ENCODE measurements around the gene NTSR2. TPM values are rescaled to one million over a fixed set of nuclear protein-coding genes. Genes with fewer than 3 reads are reported as not detected.

The NTSR2 gene
- total and polyA plus RNA-seq, 2 experiments from 2014 or later: 0.10 TPM; not detected in 1

DNA sequence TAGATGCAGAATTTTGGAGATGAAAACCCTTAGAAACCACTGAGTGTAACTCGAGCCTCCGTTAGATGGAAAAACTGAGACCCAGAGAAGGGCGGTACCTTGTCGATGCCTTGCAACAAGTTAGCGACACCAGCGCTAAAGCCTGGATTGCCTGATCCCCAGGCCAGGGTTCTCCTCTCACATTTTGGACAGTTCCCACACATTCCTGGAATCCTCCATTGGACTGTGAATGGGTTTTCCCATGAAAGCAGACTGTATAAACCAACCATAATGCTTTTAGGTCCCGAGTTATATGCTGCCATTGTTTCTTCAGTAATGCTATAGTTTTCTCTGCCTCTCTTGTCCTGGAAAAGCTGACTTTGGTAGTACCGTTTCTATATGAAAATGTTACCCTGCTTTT is 39.3 kb upstream of the NTSR2 start:
- H3K4me3 ChIP-seq: no peak overlapping the region
- H3K27ac ChIP-seq (ENCODE audit: low read depth): no peak overlapping the region
- 0 out of 2 replicates have a peak, but pooled peaks cover 4% of the 10 kb centered on the region for H3K9me2 ChIP-seq (ENCODE audit: insufficient read depth)
- Mint-ChIP-seq H3K4me1 (no peaks in the 10 kb centered on the region; the same call in 2 of the 3 replicates), H3K9me3 (peaks cover 5% of the 10 kb centered on the region), H3K27me3 (ENCODE audit: insufficient read depth, low read depth, poor library complexity) (peaks cover 2% of the 10 kb centered on the region), H3K36me3 (ENCODE audit: low read depth) (peaks cover 4% of the 10 kb centered on the region; the same call in 1 of the 3 replicates), H3K4me3 (no peak overlapping the region), H3K27ac (no peak overlapping the region)
- no peak overlapping the region for H2AFZ ChIP-seq
- no peaks in the 10 kb centered on the region for H4K20me1 ChIP-seq (replicated peaks; ENCODE audit: insufficient read depth)
- H3K4me2 ChIP-seq: no peak overlapping the region
- DNase-seq (ENCODE audit: low spot score) (no peak), ATAC-seq (no peak)
- H3K36me3 ChIP-seq (ENCODE audit: insufficient read depth): no peaks in the 10 kb centered on the region
- no peaks in the 10 kb centered on the region for H3K79me2 ChIP-seq (replicated peaks; ENCODE audit: insufficient read depth)
- H3F3A ChIP-seq (replicated peaks; ENCODE audit: low read depth): no peaks in the 10 kb centered on the region
- H3K4me1 ChIP-seq (ENCODE audit: insufficient read depth): no peaks in the 10 kb centered on the region
- H3K27me3 ChIP-seq (ENCODE audit: insufficient read depth): no peaks in the 10 kb centered on the region
- TF ChIP-seq REST (IDR thresholded peaks at IDR 0.05; ENCODE audit: unreplicated experiment) (no peak), CTCF (conservative IDR thresholded peaks at IDR 0.05; ENCODE audit: low read depth in 2 of 2) (no peak), STAT1 (IDR thresholded peaks at IDR 0.05; ENCODE audit: unreplicated experiment) (no peak), EZH2 (IDR thresholded peaks at IDR 0.05; ENCODE audit: low read depth, unreplicated experiment) (no peak), ETS1 (IDR thresholded peaks at IDR 0.05) (no peak), CREB1 (CRISPR knock-in tag; IDR thresholded peaks at IDR 0.05; ENCODE audit: low read depth) (no peak), POLR2AphosphoS5 (IDR thresholded peaks at IDR 0.05; ENCODE audit: low read depth) (no peak), EZH2phosphoT487 (IDR thresholded peaks at IDR 0.05; ENCODE audit: unreplicated experiment) (no peak), JUNB (IDR thresholded peaks at IDR 0.05; ENCODE audit: unreplicated experiment) (no peak)
- TF ChIP-seq, protein P1, sequence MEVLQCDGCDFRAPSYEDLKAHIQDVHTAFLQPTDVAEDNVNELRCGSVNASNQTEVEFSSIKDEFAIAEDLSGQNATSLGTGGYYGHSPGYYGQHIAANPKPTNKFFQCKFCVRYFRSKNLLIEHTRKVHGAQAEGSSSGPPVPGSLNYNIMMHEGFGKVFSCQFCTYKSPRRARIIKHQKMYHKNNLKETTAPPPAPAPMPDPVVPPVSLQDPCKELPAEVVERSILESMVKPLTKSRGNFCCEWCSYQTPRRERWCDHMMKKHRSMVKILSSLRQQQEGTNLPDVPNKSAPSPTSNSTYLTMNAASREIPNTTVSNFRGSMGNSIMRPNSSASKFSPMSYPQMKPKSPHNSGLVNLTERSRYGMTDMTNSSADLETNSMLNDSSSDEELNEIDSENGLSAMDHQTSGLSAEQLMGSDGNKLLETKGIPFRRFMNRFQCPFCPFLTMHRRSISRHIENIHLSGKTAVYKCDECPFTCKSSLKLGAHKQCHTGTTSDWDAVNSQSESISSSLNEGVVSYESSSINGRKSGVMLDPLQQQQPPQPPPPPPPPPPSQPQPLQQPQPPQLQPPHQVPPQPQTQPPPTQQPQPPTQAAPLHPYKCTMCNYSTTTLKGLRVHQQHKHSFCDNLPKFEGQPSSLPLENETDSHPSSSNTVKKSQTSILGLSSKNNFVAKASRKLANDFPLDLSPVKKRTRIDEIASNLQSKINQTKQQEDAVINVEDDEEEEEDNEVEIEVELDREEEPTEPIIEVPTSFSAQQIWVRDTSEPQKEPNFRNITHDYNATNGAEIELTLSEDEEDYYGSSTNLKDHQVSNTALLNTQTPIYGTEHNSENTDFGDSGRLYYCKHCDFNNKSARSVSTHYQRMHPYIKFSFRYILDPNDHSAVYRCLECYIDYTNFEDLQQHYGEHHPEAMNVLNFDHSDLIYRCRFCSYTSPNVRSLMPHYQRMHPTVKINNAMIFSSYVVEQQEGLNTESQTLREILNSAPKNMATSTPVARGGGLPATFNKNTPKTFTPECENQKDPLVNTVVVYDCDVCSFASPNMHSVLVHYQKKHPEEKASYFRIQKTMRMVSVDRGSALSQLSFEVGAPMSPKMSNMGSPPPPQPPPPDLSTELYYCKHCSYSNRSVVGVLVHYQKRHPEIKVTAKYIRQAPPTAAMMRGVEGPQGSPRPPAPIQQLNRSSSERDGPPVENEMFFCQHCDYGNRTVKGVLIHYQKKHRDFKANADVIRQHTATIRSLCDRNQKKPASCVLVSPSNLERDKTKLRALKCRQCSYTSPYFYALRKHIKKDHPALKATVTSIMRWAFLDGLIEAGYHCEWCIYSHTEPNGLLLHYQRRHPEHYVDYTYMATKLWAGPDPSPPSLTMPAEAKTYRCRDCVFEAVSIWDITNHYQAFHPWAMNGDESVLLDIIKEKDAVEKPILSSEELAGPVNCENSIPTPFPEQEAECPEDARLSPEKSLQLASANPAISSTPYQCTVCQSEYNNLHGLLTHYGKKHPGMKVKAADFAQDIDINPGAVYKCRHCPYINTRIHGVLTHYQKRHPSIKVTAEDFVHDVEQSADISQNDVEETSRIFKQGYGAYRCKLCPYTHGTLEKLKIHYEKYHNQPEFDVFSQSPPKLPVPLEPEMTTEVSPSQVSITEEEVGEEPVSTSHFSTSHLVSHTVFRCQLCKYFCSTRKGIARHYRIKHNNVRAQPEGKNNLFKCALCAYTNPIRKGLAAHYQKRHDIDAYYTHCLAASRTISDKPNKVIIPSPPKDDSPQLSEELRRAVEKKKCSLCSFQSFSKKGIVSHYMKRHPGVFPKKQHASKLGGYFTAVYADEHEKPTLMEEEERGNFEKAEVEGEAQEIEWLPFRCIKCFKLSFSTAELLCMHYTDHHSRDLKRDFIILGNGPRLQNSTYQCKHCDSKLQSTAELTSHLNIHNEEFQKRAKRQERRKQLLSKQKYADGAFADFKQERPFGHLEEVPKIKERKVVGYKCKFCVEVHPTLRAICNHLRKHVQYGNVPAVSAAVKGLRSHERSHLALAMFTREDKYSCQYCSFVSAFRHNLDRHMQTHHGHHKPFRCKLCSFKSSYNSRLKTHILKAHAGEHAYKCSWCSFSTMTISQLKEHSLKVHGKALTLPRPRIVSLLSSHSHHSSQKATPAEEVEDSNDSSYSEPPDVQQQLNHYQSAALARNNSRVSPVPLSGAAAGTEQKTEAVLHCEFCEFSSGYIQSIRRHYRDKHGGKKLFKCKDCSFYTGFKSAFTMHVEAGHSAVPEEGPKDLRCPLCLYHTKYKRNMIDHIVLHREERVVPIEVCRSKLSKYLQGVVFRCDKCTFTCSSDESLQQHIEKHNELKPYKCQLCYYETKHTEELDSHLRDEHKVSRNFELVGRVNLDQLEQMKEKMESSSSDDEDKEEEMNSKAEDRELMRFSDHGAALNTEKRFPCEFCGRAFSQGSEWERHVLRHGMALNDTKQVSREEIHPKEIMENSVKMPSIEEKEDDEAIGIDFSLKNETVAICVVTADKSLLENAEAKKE (CRISPR knock-in tag; IDR thresholded peaks at IDR 0.05): no peak
